Measurements from ENCODE around the gene ZNF724. TPM values are rescaled to one million over a fixed set of nuclear protein-coding genes. Genes with fewer than 3 reads are reported as not detected.
"Not testable (repeated sequence)": the region's sequence is repeated elsewhere in the genome, so short reads cannot be mapped to it uniquely, and the experiment has no call there.

ZNF724 gene
- total and polyA plus RNA-seq, 3 donors from 2014 or later, result 1.4 to 9.0 (median 8.0) TPM

DNA sequence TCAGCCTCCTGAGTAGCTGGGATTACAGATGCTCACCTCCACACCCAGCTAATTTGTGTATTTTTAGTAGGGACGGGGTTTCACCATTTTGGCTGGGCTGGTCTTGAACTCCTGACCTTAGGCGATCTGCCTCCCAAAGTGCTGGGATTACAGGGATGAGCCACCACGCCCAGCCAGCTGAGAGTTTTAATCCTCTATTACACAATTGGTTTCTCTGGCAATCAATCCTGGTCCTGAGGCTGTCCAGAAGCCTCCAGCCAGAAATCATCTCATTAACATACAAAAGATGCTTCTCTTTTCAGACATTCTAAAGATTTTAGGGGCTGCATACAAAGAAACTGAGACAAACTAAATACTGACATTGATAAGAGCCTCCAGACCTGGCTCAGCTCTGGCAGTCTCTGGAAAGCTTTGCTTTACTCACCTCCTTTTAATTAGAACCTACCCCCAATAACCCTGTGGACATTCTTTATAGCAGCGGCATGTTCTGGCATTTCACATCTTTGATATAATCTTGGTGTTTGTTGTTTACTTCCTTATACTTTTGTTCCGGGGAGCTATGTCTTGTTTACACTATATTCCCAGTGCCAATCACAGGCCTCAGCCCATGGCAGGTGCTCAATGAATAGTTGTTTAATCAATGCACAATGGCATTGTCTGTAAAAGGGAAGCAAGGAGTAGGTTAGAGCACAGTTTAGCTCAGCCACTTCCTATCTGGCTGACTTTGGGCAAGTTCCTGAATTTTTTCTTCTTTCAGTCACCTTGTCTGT is 4.1 kb upstream of the ZNF724 start:
- H3K36me3 ChIP-seq (ENCODE audit: low read depth, missing control alignments), result no peaks in the 10 kb centered on the region
- no peak overlapping the region for H3K27ac ChIP-seq
- TF ChIP-seq, protein P1, sequence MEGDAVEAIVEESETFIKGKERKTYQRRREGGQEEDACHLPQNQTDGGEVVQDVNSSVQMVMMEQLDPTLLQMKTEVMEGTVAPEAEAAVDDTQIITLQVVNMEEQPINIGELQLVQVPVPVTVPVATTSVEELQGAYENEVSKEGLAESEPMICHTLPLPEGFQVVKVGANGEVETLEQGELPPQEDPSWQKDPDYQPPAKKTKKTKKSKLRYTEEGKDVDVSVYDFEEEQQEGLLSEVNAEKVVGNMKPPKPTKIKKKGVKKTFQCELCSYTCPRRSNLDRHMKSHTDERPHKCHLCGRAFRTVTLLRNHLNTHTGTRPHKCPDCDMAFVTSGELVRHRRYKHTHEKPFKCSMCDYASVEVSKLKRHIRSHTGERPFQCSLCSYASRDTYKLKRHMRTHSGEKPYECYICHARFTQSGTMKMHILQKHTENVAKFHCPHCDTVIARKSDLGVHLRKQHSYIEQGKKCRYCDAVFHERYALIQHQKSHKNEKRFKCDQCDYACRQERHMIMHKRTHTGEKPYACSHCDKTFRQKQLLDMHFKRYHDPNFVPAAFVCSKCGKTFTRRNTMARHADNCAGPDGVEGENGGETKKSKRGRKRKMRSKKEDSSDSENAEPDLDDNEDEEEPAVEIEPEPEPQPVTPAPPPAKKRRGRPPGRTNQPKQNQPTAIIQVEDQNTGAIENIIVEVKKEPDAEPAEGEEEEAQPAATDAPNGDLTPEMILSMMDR (IDR thresholded peaks at IDR 0.05), result no peak
- TF ChIP-seq POLR2A (IDR thresholded peaks at IDR 0.05), result no peak
- H3K27me3 ChIP-seq, result no peaks in the 10 kb centered on the region
- H3K4me3 ChIP-seq, result no peak overlapping the region
- no peaks in the 10 kb centered on the region for H3K4me1 ChIP-seq
- WGBS, 2 donors, result 66 to 74% methylated on average over 5 of the region's 5 CpGs
- H3K9me3 ChIP-seq, result no peaks in the 10 kb centered on the region
- intact Hi-C loops (cut with DNase I; ENCODE audit: low total_unique reads), result no loop called here
- no peak for DNase-seq

DNA sequence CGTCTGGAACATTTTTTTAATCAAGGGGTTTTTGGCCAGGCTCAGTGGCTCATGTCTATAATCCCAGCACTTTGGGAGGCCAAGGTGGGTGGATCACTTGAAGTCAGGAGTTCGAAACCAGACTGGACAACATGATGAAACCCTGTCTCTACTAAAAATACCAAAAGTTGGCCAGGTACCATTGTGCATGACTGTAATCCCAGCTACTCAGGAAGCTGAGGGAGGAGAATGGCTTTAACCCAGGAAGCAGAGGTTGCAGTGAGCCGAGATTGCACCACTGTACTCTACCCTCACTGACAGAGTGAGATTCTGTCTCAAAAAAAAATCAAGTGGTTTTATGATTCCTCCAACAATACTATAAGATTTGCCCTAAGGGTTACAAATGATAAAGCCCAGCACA is 3.1 kb upstream of the ZNF724 start:
- H3K27me3 ChIP-seq; intact Hi-C loops (cut with DNase I; ENCODE audit: low total_unique reads); H3K4me3 ChIP-seq; DNase-seq; H3K36me3 ChIP-seq (ENCODE audit: low read depth, missing control alignments); H3K4me1 ChIP-seq; H3K27ac ChIP-seq; H3K9me3 ChIP-seq: not testable (repeated sequence)
- 76 to 80% methylated on average over 3 of the region's 3 CpGs for WGBS, 2 donors

DNA sequence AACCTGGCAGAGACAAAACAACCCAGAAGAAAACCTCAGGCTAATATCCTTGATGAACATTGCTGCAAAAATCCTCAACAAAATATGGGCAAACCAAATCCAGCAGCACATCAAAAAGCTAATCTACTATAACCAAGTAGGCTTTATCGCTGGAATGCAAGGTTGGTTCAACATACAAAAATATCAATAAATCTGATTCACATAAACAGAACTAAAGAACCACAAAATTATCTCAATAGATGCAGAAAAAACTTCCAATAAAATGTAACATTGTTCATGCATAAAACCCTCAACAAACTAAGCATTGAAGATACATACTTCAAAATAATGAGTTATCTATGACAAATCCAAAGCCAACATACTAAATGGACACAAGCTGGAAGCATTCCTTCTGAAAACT is 8.8 kb downstream of the ZNF724 start:
- WGBS, 2 donors, result 96 to 100% methylated on average over 1 of the region's 1 CpG
- no peak for DNase-seq
- Histone ChIP-seq H3K27me3 (no peaks in the 10 kb centered on the region), H3K27ac (no peak overlapping the region), H3K4me1 (no peaks in the 10 kb centered on the region), H3K9me3 (no peaks in the 10 kb centered on the region), H3K4me3 (no peak overlapping the region), H3K36me3 (ENCODE audit: low read depth, missing control alignments) (no peaks in the 10 kb centered on the region)
- no peak for TF ChIP-seq POLR2A (IDR thresholded peaks at IDR 0.05)
- TF ChIP-seq, protein P1 (IDR thresholded peaks at IDR 0.05), result no peak
- intact Hi-C loops (cut with DNase I; ENCODE audit: low total_unique reads), result no loop called here

DNA sequence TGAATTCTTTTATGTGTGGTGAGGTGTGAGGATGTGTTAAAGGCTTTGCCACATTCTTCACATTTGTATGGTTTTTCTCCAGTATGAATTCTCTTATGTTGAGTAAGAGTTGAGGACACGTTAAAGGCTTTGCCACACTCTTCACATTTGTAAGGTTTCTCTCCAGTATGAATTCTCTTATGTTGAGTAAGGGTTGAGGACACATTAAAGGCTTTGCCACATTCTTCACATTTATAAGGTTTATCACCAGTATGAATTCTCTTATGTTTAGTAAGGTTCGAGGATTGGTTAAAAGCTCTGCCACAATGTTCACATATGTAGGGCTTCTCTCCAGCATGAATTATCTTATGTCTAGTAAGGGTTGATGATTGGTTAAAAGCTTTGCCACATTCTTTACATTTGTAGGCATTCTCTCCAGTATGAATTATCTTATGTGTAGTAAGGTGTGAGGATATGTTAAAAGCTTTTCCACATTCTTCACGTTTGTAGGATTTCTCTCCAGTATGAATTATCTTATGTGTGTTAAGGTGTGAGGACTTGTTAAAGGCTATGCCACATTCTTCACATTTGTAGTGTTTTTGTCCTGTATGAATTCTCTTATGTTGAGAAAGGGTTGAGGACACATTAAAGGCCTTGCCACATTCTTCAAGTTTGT is 27.1 kb downstream of the ZNF724 start:
- Histone ChIP-seq H3K27ac (no peak overlapping the region), H3K36me3 (ENCODE audit: low read depth, missing control alignments) (no peaks in the 10 kb centered on the region), H3K9me3 (no peaks in the 10 kb centered on the region), H3K27me3 (no peaks in the 10 kb centered on the region), H3K4me3 (no peak overlapping the region), H3K4me1 (no peaks in the 10 kb centered on the region)
- TF ChIP-seq, protein P1 (IDR thresholded peaks at IDR 0.05), result no peak
- no peak for TF ChIP-seq POLR2A (IDR thresholded peaks at IDR 0.05)
- 93 to 95% methylated on average over 3 of the region's 3 CpGs for WGBS, 2 donors
- intact Hi-C loops (cut with DNase I; ENCODE audit: low total_unique reads), result no loop called here
- no peak for DNase-seq

DNA sequence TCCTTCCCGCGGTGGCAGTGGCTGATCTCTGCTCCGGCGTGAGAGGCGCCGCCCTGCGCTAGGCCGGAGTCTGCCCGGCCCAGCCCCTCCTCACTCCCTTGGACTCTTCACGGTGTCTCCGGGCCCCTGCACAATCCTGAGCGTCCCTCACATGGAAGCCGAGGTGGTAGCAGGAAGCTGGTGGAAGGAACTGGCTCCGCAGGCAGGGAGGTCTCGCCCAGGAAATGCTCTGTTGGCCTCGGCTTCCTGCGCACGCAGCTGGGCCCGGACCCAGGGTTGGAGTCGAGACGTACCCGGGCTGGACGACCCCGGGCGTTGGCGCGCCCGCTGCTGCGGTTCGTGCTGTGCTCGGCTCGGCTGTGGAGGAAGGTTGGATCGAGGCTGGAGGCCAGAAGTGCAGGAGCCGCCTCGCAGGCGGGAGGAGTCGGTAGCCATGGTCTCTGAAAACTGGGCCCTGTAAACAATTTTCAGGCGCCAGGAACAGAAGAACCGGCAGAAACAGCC is 46.3 kb downstream of the ZNF724 start:
- TF ChIP-seq, protein P1 (IDR thresholded peaks at IDR 0.05), result no peak
- TF ChIP-seq POLR2A (IDR thresholded peaks at IDR 0.05), result no peak
- H3K27ac ChIP-seq, result peak overlapping the region; percentile 41 to 68
- H3K36me3 ChIP-seq (ENCODE audit: low read depth, missing control alignments), result no peaks in the 10 kb centered on the region
- H3K4me3 ChIP-seq, result peak overlapping the region; percentile 44 to 58
- intact Hi-C loops (cut with DNase I; ENCODE audit: low total_unique reads), result no loop called here
- H3K4me1 ChIP-seq, result no peaks in the 10 kb centered on the region
- DNase-seq, result peak; percentile 61
- H3K9me3 ChIP-seq, result no peaks in the 10 kb centered on the region
- WGBS, 2 donors, result 4 to 6% methylated on average over 36 to 39 of the region's 39 CpGs
- H3K27me3 ChIP-seq, result no peaks in the 10 kb centered on the region
